CD14-positive monocyte (primary cell): ENCODE results near the gene RANBP1. TPM values are rescaled to one million over a fixed set of nuclear protein-coding genes. Genes with fewer than 3 reads are reported as not detected.

ENCODE experiments used
- DNase-seq, 3 donors: peaks; one replicate each; pipeline ENCODE4 v3.0.0-alpha.2; 2011 to 2022
- H2AFZ ChIP-seq: 2 replicates; pipeline ENCODE4 v1.6.0; 2012; ENCODE audit warnings: mild to moderate bottlenecking, low read depth, low read length, inconsistent platforms; ENCODE audit not compliant: insufficient read depth, poor library complexity, severe bottlenecking
- H3K27ac ChIP-seq, 2 donors: 1 replicate in 1 of 2; 2 replicates in 1 of 2; pipeline ENCODE4 v1.5.1; 2012 to 2013; ENCODE audit warnings: low read length in 2 of 2, control low read depth in 1 of 2, inconsistent platforms in 1 of 2, low read depth in 1 of 2, mild to moderate bottlenecking in 1 of 2
- H3K27me3 ChIP-seq, 2 donors: one replicate each; pipeline versions ENCODE4 v1.6.0 to v1.6.1; 2011 to 2013; ENCODE audit warnings: low read length in 2 of 2; ENCODE audit not compliant: control insufficient read depth in 2 of 2, insufficient read depth in 2 of 2
- H3K36me3 ChIP-seq, 2 donors: replicated peaks in 1 of 2; 1 replicate in 1 of 2; 2 replicates in 1 of 2; pipeline versions ENCODE4 v1.5.1 to v1.6.1; 2012 to 2013; ENCODE audit warnings: low read length in 2 of 2, control low read depth in 1 of 2, inconsistent platforms in 1 of 2, mild to moderate bottlenecking in 1 of 2; ENCODE audit not compliant: insufficient read depth in 2 of 2, control insufficient read depth in 1 of 2
- H3K4me1 ChIP-seq, 2 donors: 1 replicate in 1 of 2; 2 replicates in 1 of 2; pipeline versions ENCODE4 v1.5.1 to v1.6.1; 2012 to 2013; ENCODE audit warnings: low read length in 2 of 2, control low read depth in 1 of 2, inconsistent platforms in 1 of 2, mild to moderate bottlenecking in 1 of 2, moderate library complexity in 1 of 2; ENCODE audit not compliant: insufficient read depth in 2 of 2, control insufficient read depth in 1 of 2
- H3K4me2 ChIP-seq: replicated peaks from 2 replicates; pipeline ENCODE3; 2012; ENCODE audit warnings: low read length, moderate library complexity, mild to moderate bottlenecking; ENCODE audit not compliant: poor library complexity, severe bottlenecking; ENCODE audit errors: extremely low read depth
- H3K4me3 ChIP-seq, 3 experiments: fragments of 200-600 bp in 1 of 3; sonication (generic) in 1 of 3; replicated peaks in 1 of 3; 1 replicate in 2 of 3; 2 replicates in 1 of 3; pipeline ENCODE4 v1.5.1; 2011 to 2013; ENCODE audit warnings: low read length in 3 of 3, mild to moderate bottlenecking in 3 of 3, control low read depth in 2 of 3, low read depth in 2 of 3, inconsistent platforms in 1 of 3, moderate library complexity in 1 of 3
- H3K79me2 ChIP-seq: 2 replicates; pipeline ENCODE4 v1.6.0; 2012; ENCODE audit warnings: mild to moderate bottlenecking, control low read depth, inconsistent platforms, low read length, moderate library complexity; ENCODE audit not compliant: insufficient read depth
- H3K9ac ChIP-seq: 2 replicates; pipeline ENCODE4 v1.6.0; 2017; ENCODE audit warnings: low read length, mild to moderate bottlenecking; ENCODE audit not compliant: insufficient read depth, poor library complexity, severe bottlenecking
- H3K9me3 ChIP-seq, 2 donors: replicated peaks in 1 of 2; 1 replicate in 1 of 2; 2 replicates in 1 of 2; pipeline versions ENCODE4 v1.5.1 to v1.6.1; 2012 to 2013; ENCODE audit warnings: low read length in 2 of 2, control low read depth in 1 of 2; ENCODE audit not compliant: control insufficient read depth in 1 of 2, insufficient read depth in 1 of 2
- H4K20me1 ChIP-seq: 2 replicates; pipeline ENCODE4 v1.6.0; 2012; ENCODE audit warnings: mild to moderate bottlenecking, low read length, control low read depth, moderate library complexity; ENCODE audit not compliant: insufficient read depth
- H3K27ac Mint-ChIP-seq, 7 donors: one replicate each; pipeline ENCODE4 v1.8.0; 2020; ENCODE audit warnings: mild to moderate bottlenecking in 7 of 7, mixed read lengths in 7 of 7, moderate library complexity in 6 of 7, inconsistent platforms in 2 of 7
- H3K27me3 Mint-ChIP-seq, 3 donors: one replicate each; pipeline ENCODE4 v1.8.0; 2021 to 2022; ENCODE audit warnings: low read depth in 3 of 3, mild to moderate bottlenecking in 3 of 3, mixed read lengths in 3 of 3, moderate library complexity in 3 of 3, inconsistent platforms in 1 of 3
- H3K36me3 Mint-ChIP-seq, 2 donors: one replicate each; pipeline ENCODE4 v1.8.0; 2020; ENCODE audit warnings: mixed read lengths in 2 of 2, inconsistent platforms in 1 of 2, mild to moderate bottlenecking in 1 of 2
- H3K4me1 Mint-ChIP-seq: one replicate; pipeline ENCODE4 v1.8.0; 2020; ENCODE audit warnings: mild to moderate bottlenecking, mixed read lengths
- H3K4me3 Mint-ChIP-seq, 2 donors: one replicate each; pipeline ENCODE4 v1.8.0; 2020; ENCODE audit warnings: mild to moderate bottlenecking in 2 of 2, mixed read lengths in 2 of 2, moderate library complexity in 1 of 2
- H3K9me3 Mint-ChIP-seq, 7 donors: one replicate each; pipeline ENCODE4 v1.8.0; 2020 to 2022; ENCODE audit warnings: mixed read lengths in 7 of 7, mild to moderate bottlenecking in 6 of 7, moderate library complexity in 6 of 7, inconsistent platforms in 2 of 7
- CTCF ChIP-seq: fragments of 200-600 bp; IDR thresholded peaks from one replicate; pipeline ENCODE4 v1.8.0; 2022; ENCODE audit warnings: antibody characterized with exemption, mild to moderate bottlenecking
- WGBS: methylation state at CpG from one replicate; pipeline ENCODE4 v1.1.5; 2013; ENCODE audit warnings: missing lambda C conversion rate; ENCODE audit not compliant: insufficient coverage; 5-methylcytosine and 5-hydroxymethylcytosine counted together
- intact Hi-C, 2 donors: fragments of 100-400 bp; cut with micrococcal nuclease; formaldehyde crosslinking; loops; one replicate each; pipeline versions ENCODE4 v1.15.0 to v1.15.1; 2023
- polyA plus RNA-seq, 3 donors: library from polyadenylated mRNA; depleted of rRNA in 1 of 3; unstranded in 2 of 3; stranded (reverse) in 1 of 3; fragments of 300-500 nt in 2 of 3; fragments of >200 nt in 1 of 3; fragmentation: Illumina TruSeq in 2 of 3; gene quantifications; 1 replicate in 2 of 3; 2 replicates in 1 of 3; pipeline ENCODE4 v1.2.3, GENCODE V29; 2012 to 2021

RANBP1 gene
- polyA plus RNA-seq, 3 donors = 45.0 to 52.3 (median 47.4) TPM

- no peaks in the 10 kb centered on the region for H3K79me2 ChIP-seq
- Mint-ChIP-seq H3K9me3 (peaks cover 0 to 1% (median 0%) of the 10 kb centered on the region in 7 donors), H3K36me3 (no peaks in the 10 kb centered on the region), H3K4me1 (peaks cover 10% of the 10 kb centered on the region), H3K4me3 (no peak overlapping the region), H3K27ac (no peak overlapping the region), H3K27me3 (peaks cover 7 to 29% (median 10%) of the 10 kb centered on the region in 3 donors)
- 51% methylated on average over 14 of the region's 17 CpGs for WGBS
- H3K27me3 ChIP-seq = no peaks in the 10 kb centered on the region
- no peaks in the 10 kb centered on the region for H3K9me3 ChIP-seq
- intact Hi-C loops = loop anchor here (2.0 to 5.0 kb wide), 2 partner anchors 110 to 128 kb away; partner anchors contain the start of gene RTN4R (in 2 of the 2)
- H3K4me3 ChIP-seq = no peak overlapping the region
- H3K9ac ChIP-seq = no peak overlapping the region
- H3K27ac ChIP-seq = no peak overlapping the region
- no peak overlapping the region for H2AFZ ChIP-seq
- peaks cover 8 to 9% of the 10 kb centered on the region in 2 donors for H3K4me1 ChIP-seq
- peak; percentile 64 to 72 (median 66) for DNase-seq
- no peaks in the 10 kb centered on the region for H3K36me3 ChIP-seq
- no peak overlapping the region for H3K4me2 ChIP-seq
- TF ChIP-seq CTCF = peak; percentile 98
- no peaks in the 10 kb centered on the region for H4K20me1 ChIP-seq
These were observed 40.9 kb downstream of the RANBP1 start for GRCh38 chr22:20156611-20157429.

GRCh38 chr22:20157430-20158183 lies 41.7 kb downstream of the RANBP1 start:
- H3K79me2 ChIP-seq = no peaks in the 10 kb centered on the region
- Mint-ChIP-seq H3K27ac (peak overlapping the region in 1 of 7 donors; percentile 41), H3K4me3 (no peak overlapping the region), H3K9me3 (peaks cover 0 to 3% (median 0%) of the 10 kb centered on the region in 7 donors), H3K27me3 (peaks cover 6 to 29% (median 10%) of the 10 kb centered on the region in 3 donors), H3K4me1 (peaks cover 10% of the 10 kb centered on the region), H3K36me3 (no peaks in the 10 kb centered on the region)
- no peaks in the 10 kb centered on the region for H4K20me1 ChIP-seq
- H3K27ac ChIP-seq = no peak overlapping the region
- no peaks in the 10 kb centered on the region for H3K36me3 ChIP-seq
- TF ChIP-seq CTCF = no peak
- no peak overlapping the region for H3K4me2 ChIP-seq
- no peak overlapping the region for H3K9ac ChIP-seq
- H3K4me1 ChIP-seq = peaks cover 8 to 9% of the 10 kb centered on the region in 2 donors
- H3K27me3 ChIP-seq = no peaks in the 10 kb centered on the region
- intact Hi-C loops = loop anchor here (2.0 to 5.0 kb wide), 2 partner anchors 110 to 127 kb away; partner anchors contain the start of gene RTN4R (in 2 of the 2)
- H3K9me3 ChIP-seq = no peaks in the 10 kb centered on the region
- 73% methylated on average over 9 of the region's 15 CpGs for WGBS
- H3K4me3 ChIP-seq = no peak overlapping the region
- H2AFZ ChIP-seq = no peak overlapping the region
- no peak for DNase-seq
